H9 (cell line): ENCODE results near the gene FRY. TPM values are rescaled to one million over a fixed set of nuclear protein-coding genes. Genes with fewer than 3 reads are reported as not detected.
A peak's percentile ranks its signal among the peaks of the same experiment; 100 is the strongest.

Experiments
- DNase-seq: peaks from one replicate; pipeline ENCODE4 v3.0.0-alpha.2; 2017
- H2AFZ ChIP-seq: one replicate; pipeline ENCODE4 v1.6.1; 2013; ENCODE audit warnings: mild to moderate bottlenecking, low read length, control low read depth, moderate library complexity
- H2AK5ac ChIP-seq: 2 replicates; pipeline ENCODE4 v1.6.1; 2013; ENCODE audit warnings: low read length, control low read depth, mixed read lengths; ENCODE audit not compliant: insufficient read length
- H2BK120ac ChIP-seq: one replicate; pipeline ENCODE4 v1.6.1; 2013; ENCODE audit warnings: low read depth, mild to moderate bottlenecking, low read length, control low read depth, inconsistent platforms; ENCODE audit not compliant: poor library complexity, severe bottlenecking
- H2BK12ac ChIP-seq: 2 replicates; pipeline ENCODE4 v1.6.1; 2013; ENCODE audit warnings: low read length, control low read depth, mixed read lengths, low read depth; ENCODE audit not compliant: insufficient read length
- H2BK15ac ChIP-seq: 2 replicates; pipeline ENCODE4 v1.6.1; 2013; ENCODE audit warnings: low read depth, low read length, control low read depth
- H2BK20ac ChIP-seq: one replicate; pipeline ENCODE4 v1.6.1; 2013; ENCODE audit warnings: low read depth, mild to moderate bottlenecking, low read length, control low read depth, inconsistent platforms; ENCODE audit not compliant: poor library complexity, severe bottlenecking
- H2BK5ac ChIP-seq: 2 replicates; pipeline ENCODE4 v1.6.1; 2013; ENCODE audit warnings: low read length, control low read depth, mixed read lengths; ENCODE audit not compliant: insufficient read length
- H3K14ac ChIP-seq: 2 replicates; pipeline ENCODE4 v1.6.1; 2013; ENCODE audit warnings: low read length, control low read depth; ENCODE audit not compliant: insufficient read depth
- H3K18ac ChIP-seq: 2 replicates; pipeline ENCODE4 v1.6.1; 2013; ENCODE audit warnings: low read depth, mild to moderate bottlenecking, mixed read lengths, low read length, control low read depth; ENCODE audit not compliant: insufficient read length
- H3K23ac ChIP-seq: 2 replicates; pipeline ENCODE4 v1.6.1; 2013; ENCODE audit warnings: low read length, control low read depth, mixed read lengths, low read depth; ENCODE audit not compliant: insufficient read length
- H3K23me2 ChIP-seq: 2 replicates; pipeline ENCODE4 v1.6.1; 2013; ENCODE audit warnings: low read depth, mild to moderate bottlenecking, mixed read lengths, low read length, control low read depth; ENCODE audit not compliant: insufficient read length, poor library complexity, severe bottlenecking
- H3K27ac ChIP-seq: 2 replicates; pipeline ENCODE4 v1.5.1; 2013; ENCODE audit warnings: low read length, control low read depth, mixed read lengths, low read depth; ENCODE audit not compliant: insufficient read length
- H3K27me3 ChIP-seq: 2 replicates; pipeline ENCODE4 v1.6.1; 2013; ENCODE audit warnings: low read length, control low read depth, inconsistent platforms; ENCODE audit not compliant: insufficient read depth
- H3K4ac ChIP-seq: 2 replicates; pipeline ENCODE4 v1.6.1; 2013; ENCODE audit warnings: low read depth, mild to moderate bottlenecking, control low read depth, inconsistent platforms, low read length, moderate library complexity
- H3K4me1 ChIP-seq: 2 replicates; pipeline ENCODE4 v1.6.1; 2013; ENCODE audit warnings: low read length, control low read depth, inconsistent platforms; ENCODE audit not compliant: insufficient read depth
- H3K4me2 ChIP-seq: 2 replicates; pipeline ENCODE4 v1.6.1; 2013; ENCODE audit warnings: low read length, control low read depth, mixed read lengths; ENCODE audit not compliant: insufficient read length, insufficient read depth
- H3K56ac ChIP-seq: 2 replicates; pipeline ENCODE4 v1.6.1; 2013; ENCODE audit warnings: low read depth, mild to moderate bottlenecking, mixed read lengths, low read length, control low read depth; ENCODE audit not compliant: insufficient read length
- H3K79me1 ChIP-seq: 2 replicates; pipeline ENCODE4 v1.6.1; 2013; ENCODE audit warnings: low read depth, mild to moderate bottlenecking, moderate library complexity, low read length, control low read depth, inconsistent platforms; ENCODE audit not compliant: insufficient read depth, poor library complexity, severe bottlenecking
- H3K79me2 ChIP-seq: 2 replicates; pipeline ENCODE4 v1.6.1; 2013; ENCODE audit warnings: low read length, control low read depth, inconsistent platforms; ENCODE audit not compliant: insufficient read depth
- H3K9ac ChIP-seq: 2 replicates; pipeline ENCODE4 v1.6.1; 2013; ENCODE audit warnings: low read length, control low read depth, mixed read lengths; ENCODE audit not compliant: insufficient read length; ENCODE audit errors: extremely low read depth
- H3K9me3 ChIP-seq: one replicate; pipeline ENCODE4 v1.6.1; 2013; ENCODE audit warnings: low read depth, low read length, inconsistent platforms; ENCODE audit not compliant: control insufficient read depth
- H3T11ph ChIP-seq: one replicate; pipeline ENCODE4 v1.6.1; 2013; ENCODE audit warnings: mild to moderate bottlenecking, low read length, control low read depth, inconsistent platforms
- H4K20me1 ChIP-seq: one replicate; pipeline ENCODE4 v1.6.1; 2013; ENCODE audit not compliant: control insufficient read depth, insufficient read length, insufficient read depth
- H4K5ac ChIP-seq: 2 replicates; pipeline ENCODE4 v1.6.1; 2013; ENCODE audit warnings: low read depth, mild to moderate bottlenecking, mixed read lengths, low read length, control low read depth; ENCODE audit not compliant: insufficient read length
- H4K8ac ChIP-seq: replicated peaks from 2 replicates; pipeline ENCODE4 v1.6.1; 2013; ENCODE audit warnings: low read length, control low read depth, mixed read lengths, low read depth; ENCODE audit not compliant: insufficient read length
- H4K91ac ChIP-seq: 2 replicates; pipeline ENCODE4 v1.6.1; 2013; ENCODE audit warnings: low read depth, mild to moderate bottlenecking, moderate library complexity, mixed read lengths, low read length, control low read depth; ENCODE audit not compliant: insufficient read length
- H3K27ac Mint-ChIP-seq, 3 experiments: 2 replicates in 2 of 3; 3 replicates in 1 of 3; pipeline ENCODE4 v1.8.0; 2020 to 2021; ENCODE audit warnings: mixed read lengths in 3 of 3, mild to moderate bottlenecking in 1 of 3, moderate library complexity in 1 of 3
- H3K27me3 Mint-ChIP-seq: 2 replicates; pipeline ENCODE4 v1.8.0; 2021; ENCODE audit warnings: low read depth, mild to moderate bottlenecking, moderate library complexity, mixed read lengths
- H3K36me3 Mint-ChIP-seq, 3 experiments: 2 replicates in 2 of 3; 3 replicates in 1 of 3; pipeline ENCODE4 v1.8.0; 2020 to 2021; ENCODE audit warnings: low read depth in 3 of 3, mixed read lengths in 3 of 3; ENCODE audit not compliant: insufficient read depth in 1 of 3
- H3K4me1 Mint-ChIP-seq, 2 experiments: 2 replicates each; pipeline ENCODE4 v1.8.0; 2020; ENCODE audit warnings: mixed read lengths in 2 of 2
- H3K4me3 Mint-ChIP-seq, 2 experiments: 2 replicates in 1 of 2; 3 replicates in 1 of 2; pipeline ENCODE4 v1.8.0; 2020 to 2021; ENCODE audit warnings: mild to moderate bottlenecking in 2 of 2, mixed read lengths in 2 of 2, moderate library complexity in 1 of 2
- H3K9me3 Mint-ChIP-seq, 2 experiments: 2 replicates in 1 of 2; 3 replicates in 1 of 2; pipeline ENCODE4 v1.8.0; 2020; ENCODE audit warnings: mild to moderate bottlenecking in 2 of 2, mixed read lengths in 2 of 2, moderate library complexity in 1 of 2
- WGBS: extraction: QIAGEN DNeasy Blood & Tissue Kit; methylation state at CpG from one replicate; pipeline ENCODE4 v1.1.7; 2013; ENCODE audit warnings: missing lambda C conversion rate, low lambda C conversion rate, mixed read lengths; ENCODE audit not compliant: insufficient read length; ENCODE audit errors: extremely low coverage; 5-methylcytosine and 5-hydroxymethylcytosine counted together
- total RNA-seq: library from RNA; stranded (reverse); gene quantifications from 2 replicates; pipeline ENCODE4 v1.2.1, GENCODE V29; 2021
- TF ChIP-seq, protein P1 (sequence below): fragments of 200-600 bp; sonication (generic); conservative IDR thresholded peaks from 3 replicates; pipeline ENCODE4 v1.8.0; 2021; ENCODE audit warnings: antibody characterized with exemption, mild to moderate bottlenecking

FRY gene
- total RNA-seq, 1 experiment from 2014 or later = 5.2 TPM

DNA sequence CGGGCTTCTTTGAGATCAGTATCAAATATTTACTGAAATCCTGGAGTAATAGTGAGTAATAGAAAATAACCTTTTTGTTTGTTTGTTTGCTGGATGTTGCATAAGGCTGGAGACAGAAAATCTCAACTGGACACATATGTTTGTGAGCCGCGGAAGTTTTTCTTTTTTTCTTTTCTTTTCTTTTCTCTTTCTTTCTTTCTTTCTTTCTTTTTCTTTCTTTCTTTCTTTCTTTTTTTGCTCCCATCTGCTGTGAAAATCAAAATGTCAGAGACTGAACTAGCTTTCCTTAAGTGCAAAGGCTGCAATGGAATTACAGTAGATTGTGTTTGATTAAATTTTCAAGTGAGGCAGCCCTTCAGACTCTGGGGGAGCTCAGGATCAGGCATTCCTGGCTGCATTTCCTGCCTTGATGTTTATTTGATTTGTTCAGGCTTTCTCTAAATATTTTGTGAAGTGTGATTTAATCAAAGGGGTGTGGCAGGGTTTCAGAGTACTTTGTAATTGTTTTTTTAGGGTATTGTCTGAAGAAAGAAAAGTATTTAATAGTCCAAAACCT lies 319 bp downstream of the FRY start:
- Histone ChIP-seq H2AK5ac (no peak overlapping the region), H3K27ac (no peak overlapping the region), H3K4me1 (peaks cover 2% of the 10 kb centered on the region; the same call in 1 of the 2 replicates), H4K5ac (no peak overlapping the region), H3K79me2 (no peaks in the 10 kb centered on the region), H2BK120ac (no peak overlapping the region), H3K56ac (no peak overlapping the region), H3K23ac (no peak overlapping the region), H3K4ac (no peak overlapping the region), H4K8ac (no peak overlapping the region), H3K27me3 (no peaks in the 10 kb centered on the region), H3K4me2 (peak overlapping the region; percentile 83), H4K91ac (no peak overlapping the region), H2AFZ (no peak overlapping the region), H2BK15ac (no peak overlapping the region), H3K23me2 (peaks cover 4% of the 10 kb centered on the region), H3T11ph (no peak overlapping the region), H4K20me1 (no peaks in the 10 kb centered on the region), H2BK5ac (no peak overlapping the region), H3K79me1 (no peaks in the 10 kb centered on the region), H2BK20ac (no peak overlapping the region), H3K9me3 (no peaks in the 10 kb centered on the region), H2BK12ac (no peak overlapping the region), H3K14ac (no peak overlapping the region), H3K9ac (no peak overlapping the region), H3K18ac (no peak overlapping the region)
- TF ChIP-seq, protein P1, sequence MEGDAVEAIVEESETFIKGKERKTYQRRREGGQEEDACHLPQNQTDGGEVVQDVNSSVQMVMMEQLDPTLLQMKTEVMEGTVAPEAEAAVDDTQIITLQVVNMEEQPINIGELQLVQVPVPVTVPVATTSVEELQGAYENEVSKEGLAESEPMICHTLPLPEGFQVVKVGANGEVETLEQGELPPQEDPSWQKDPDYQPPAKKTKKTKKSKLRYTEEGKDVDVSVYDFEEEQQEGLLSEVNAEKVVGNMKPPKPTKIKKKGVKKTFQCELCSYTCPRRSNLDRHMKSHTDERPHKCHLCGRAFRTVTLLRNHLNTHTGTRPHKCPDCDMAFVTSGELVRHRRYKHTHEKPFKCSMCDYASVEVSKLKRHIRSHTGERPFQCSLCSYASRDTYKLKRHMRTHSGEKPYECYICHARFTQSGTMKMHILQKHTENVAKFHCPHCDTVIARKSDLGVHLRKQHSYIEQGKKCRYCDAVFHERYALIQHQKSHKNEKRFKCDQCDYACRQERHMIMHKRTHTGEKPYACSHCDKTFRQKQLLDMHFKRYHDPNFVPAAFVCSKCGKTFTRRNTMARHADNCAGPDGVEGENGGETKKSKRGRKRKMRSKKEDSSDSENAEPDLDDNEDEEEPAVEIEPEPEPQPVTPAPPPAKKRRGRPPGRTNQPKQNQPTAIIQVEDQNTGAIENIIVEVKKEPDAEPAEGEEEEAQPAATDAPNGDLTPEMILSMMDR = no peak
- whole genome bisulfite sequencing = no CpG with 5 or more reads among the region's 3 CpGs
- DNase-seq = no peak
- Mint-ChIP-seq H3K4me3 (peak overlapping the region; percentile 89 to 91), H3K4me1 (peaks cover 50 to 60% of the 10 kb centered on the region in 2 experiments), H3K9me3 (no peaks in the 10 kb centered on the region), H3K27me3 (no peaks in the 10 kb centered on the region; the same call in 1 of the 2 replicates), H3K36me3 (no peaks in the 10 kb centered on the region), H3K27ac (peak overlapping the region; percentile 91 to 96 (median 94))
